ENCODE data around the gene PCF11.
"Not testable (repeated sequence)": the region's sequence is repeated elsewhere in the genome, so short reads cannot be mapped to it uniquely, and the experiment has no call there.

PCF11 gene

DNA sequence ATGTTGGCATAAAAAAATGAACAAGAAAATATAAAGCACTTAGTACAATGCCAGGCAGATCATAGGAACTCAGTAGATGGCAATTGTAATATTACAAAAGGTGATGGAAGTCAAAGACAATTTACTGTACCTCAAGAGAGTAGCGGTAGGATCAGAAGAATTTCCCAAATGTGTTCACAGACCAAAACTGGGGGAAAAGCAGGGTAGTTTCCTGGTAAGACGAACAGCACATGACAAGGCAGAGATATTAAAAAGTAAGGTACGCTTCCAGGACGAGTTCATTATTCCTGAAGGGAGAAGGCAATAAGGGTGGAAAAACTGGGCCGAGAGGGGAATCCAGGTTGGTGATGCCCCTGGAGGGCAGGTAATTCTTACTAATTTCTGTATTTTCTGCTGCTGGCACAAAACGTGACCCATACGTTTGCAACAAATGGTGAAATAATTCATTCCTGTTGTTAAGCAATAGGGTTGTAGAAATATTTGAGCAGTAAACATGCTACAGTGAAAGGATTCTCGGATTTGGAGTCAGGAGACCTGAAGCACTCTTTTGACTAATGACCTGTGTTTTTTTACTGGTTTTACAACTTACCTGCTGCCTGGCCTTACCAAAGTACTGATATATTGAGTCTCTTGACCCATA lies 35.8 kb downstream of the PCF11 start:
- no peak for DNase-seq

DNA sequence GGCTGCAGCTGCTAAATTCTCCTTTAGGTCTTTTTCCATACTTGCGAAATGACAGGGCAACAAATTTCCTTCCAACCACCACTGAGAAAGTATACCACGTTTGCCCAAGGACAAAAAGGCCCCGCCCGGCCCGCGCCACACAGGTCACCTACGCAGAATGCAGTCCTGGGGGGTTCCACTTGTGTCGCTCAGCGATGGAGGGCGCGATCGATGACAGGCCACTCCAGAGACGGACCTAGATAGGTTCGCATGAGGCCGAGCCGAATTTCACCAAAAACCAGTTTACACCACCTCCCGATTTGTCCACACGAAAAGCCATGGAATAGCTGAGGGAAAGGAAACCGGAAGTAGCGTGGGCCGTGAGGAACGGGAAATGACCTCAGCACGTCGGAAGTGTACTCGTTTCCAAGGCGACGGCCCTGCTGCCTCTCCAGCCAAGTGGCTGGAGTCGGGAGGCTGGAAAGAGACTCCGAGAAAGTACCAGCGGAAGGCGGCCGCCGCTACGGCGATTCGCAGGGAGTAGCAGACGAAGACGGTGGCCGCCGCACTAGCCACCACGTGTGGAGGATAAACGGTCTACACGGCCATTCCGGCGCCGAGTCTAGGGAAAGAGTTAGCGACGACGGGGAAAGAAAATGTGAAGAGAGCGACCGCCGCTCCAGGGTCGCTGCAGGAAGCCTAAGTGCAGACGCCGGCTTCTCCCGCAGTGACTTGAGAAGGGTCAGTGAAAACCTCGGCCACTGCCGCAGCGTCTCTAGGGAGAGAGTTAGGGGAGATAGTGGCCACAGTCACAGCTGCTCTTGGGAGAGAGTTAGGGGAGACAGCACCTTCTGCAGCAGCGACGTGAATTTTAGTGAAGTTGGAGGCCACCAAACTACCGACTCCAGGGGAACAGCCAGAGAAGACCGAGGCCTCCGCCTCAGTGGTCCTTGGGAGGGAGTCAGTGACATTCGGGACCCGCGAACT lies 36.7 kb downstream of the PCF11 start, which contains the start of gene ANKRD42:
TSS of gene ANKRD42 (plus strand) at position 398 of the 966 bp plus-strand sequence. CDS start 959 bp downstream, outside the sequence.
- peak; percentile 89 for DNase-seq

DNA sequence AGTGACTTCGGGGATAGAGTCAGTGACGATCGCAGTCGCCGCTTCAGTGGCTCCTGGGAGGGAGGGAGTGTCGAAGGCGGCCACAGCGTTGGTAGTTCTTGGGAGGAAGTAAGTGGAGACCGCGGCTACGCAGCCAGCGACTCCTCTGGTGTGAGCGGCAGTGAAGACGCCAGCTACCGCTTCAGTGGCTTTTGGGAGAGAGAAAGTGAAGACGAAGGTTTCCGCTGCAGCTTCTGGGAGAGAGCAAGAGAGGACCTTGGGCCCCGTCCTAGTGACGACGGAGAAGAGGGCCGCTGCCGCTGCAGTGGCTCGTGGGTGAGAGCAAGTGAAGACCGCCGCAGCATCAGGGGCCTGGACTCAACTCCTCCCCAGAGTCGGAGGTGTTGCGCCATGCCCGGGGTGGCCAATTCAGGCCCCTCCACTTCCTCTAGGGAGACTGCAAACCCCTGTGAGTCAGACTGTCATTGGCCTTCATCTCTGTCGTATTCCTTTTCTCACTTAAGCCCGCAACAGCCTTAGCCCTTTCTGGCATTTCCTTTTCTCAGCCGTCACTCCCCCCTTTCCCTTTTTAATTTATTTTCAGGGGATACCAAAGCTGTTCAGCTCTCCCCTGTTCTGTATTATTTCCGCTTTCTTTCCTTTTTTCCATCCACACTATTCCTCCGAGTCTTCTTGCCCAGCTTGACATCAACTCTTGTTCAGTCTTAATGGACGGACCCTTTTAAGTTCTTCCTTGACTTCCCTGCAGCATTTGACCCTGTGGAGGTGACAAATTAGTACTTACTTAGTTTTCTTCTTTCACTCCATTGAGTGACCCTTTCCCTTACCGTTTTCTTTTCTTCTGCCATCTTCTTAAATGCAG lies 37.6 kb downstream of the PCF11 start:
- DNase-seq, result peak; percentile 55

- DNase-seq, result no peak
These were observed 38.2 kb downstream of the PCF11 start for GRCh38 chr11:83195143-83195466.

GRCh38 chr11:83195649-83196048 lies 38.7 kb downstream of the PCF11 start:
- DNase-seq, result no peak

DNA sequence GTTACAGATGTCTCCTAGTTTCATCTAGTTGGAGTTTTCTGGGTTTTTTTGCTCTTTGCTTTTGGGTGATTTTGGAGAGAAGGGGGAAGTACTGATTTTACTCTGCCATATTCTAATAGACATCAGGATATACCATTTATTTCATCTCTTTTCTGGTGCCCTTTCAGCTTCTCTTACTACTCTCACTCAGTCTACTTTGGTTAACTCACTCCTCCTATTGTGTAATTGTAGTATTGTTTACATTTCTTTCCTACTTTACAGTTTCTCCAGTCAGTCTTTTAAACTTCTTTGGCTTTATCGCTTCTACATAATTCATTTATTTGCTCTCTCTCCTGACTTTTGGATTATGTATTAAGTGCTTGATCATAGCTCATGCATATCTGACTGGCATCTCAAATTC lies 43.1 kb downstream of the PCF11 start:
- no peak for DNase-seq

DNA sequence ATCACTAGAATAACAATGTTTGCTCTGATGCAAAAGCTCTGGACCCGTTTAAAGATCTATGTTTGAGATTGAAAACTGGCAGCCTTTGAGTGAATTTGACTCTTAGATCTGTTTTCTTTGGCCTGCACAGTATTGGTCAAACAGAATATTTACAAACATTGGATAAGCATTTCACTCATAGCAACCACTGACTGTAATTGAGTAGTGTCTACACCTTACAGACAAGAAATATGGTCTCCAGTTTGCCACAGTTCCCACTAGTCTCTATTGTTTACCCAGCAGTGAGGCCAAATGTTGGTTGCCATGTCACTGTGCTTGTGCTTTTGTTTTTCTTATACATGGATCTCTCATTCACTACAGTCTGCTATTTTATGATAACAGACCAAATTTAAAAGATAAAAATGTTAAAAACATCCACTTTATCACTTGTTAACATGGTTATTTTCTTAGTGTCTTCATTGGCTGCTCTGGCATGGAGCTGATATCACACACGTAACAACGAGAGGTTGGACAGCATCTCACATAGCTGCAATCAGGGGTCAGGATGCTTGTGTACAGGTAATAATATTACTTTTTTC lies 48.8 kb downstream of the PCF11 start:
- DNase-seq, result no peak

GRCh38 chr11:83206221-83206620 lies 49.3 kb downstream of the PCF11 start:
- no peak for DNase-seq

- DNase-seq, result not testable (repeated sequence)
These were observed 49.9 kb downstream of the PCF11 start for GRCh38 chr11:83206771-83207382.

DNA sequence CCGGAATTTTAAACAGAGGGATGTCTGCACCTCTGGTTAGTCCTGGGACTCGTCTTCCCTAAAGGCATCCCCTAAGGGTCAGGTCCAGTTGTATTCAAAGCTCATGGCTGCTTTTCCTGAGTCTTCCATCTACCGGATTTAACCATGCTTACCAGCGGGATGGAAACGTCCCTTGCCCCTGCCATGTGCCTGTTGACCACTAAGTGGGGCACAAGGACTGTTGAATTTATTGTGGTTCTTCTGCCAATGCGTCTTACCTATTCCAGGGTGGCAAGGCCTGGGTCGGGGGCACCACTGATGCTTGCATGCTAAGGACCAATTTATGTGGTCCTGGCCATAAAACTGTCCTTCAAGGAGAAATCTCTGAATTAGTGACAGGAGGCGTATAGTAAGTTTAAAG lies 62.2 kb downstream of the PCF11 start:
- DNase-seq, result no peak

- no peak for DNase-seq
These were observed 63.3 kb downstream of the PCF11 start for GRCh38 chr11:83220260-83220659.

DNA sequence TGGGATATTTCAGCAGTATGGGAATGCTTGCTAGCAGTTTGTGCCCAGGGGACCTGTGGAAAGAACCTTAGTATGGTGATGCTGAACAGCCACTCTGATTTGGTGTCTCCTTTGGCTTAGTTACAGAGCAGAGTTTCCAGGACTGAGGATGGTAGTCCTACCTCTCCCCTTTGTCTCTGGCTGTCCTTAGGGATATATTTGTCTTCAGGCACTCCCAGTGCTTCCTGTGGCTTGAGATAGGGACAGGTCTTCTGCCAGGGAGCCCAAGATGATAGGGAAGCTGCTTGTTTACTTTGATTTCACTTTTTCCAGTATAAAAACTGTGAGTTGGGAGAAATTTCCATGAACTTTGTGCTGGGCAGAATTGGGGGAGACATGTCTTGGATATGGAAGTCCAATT lies 64.8 kb downstream of the PCF11 start:
- DNase-seq, result no peak

DNA sequence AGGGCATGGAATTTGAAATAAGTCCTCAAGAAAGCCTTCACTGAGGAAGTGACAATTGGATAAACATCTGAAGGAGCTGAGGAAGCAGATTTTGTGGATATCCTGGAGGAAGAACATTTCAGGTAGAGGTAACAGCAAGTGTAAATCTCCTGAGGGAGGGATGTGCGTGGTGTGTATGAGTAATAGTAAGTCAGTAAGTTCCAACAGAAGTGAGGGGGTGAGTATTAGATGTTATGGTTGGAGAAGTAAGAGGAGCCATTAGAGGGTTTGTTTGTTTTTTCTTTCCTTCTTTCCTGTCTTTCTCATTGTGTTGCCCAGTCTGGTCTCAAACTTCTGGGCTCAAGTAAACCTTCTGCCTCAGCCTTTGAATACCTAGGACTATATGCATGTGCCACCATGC lies 65.6 kb downstream of the PCF11 start:
- no peak for DNase-seq

DNA sequence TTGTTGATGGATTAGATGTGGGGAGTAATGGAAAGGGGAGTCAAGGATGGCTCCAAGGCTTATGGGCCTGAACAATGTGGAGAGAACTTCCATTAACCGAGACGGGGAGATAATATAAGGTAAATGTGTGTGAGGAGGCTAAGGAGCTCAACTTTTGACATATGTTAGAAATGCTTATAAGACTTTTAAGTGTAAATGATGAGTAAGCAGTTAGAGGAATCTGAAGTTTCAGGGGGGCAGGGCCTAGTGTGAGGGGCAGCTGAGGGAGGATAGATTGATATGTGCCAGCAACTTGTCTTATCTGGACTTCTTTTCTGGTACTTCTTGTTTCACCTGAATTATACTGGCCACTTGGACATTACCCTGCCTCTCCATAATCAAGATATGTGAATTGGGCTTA lies 66.5 kb downstream of the PCF11 start:
- DNase-seq, result no peak

GRCh38 chr11:83235825-83236224 lies 78.9 kb downstream of the PCF11 start:
- DNase-seq, result no peak

Data from stimulated activated CD4-positive, alpha-beta T cell treated with anti-CD3 and anti-CD28 coated beads, Interleukin-4, amount 100 ng/mL, for 24 hours (primary cell).